SK-N-SH treated with all-trans-retinoic acid at 6 μM for 48 hours (cell line): ENCODE results near the gene RDH11.

Source experiments
- ATAC-seq: fragments of 200-7000 bp; cut with Tn5 transposase; 3 replicates; pipeline ENCODE4 v1.9.1; 2020; ENCODE audit warnings: mild to moderate bottlenecking, moderate library complexity
- BACH2 ChIP-seq: fragments of 250-450 bp; sonication (Bioruptor Pico); IDR thresholded peaks from 2 replicates; pipeline ENCODE4 v1.9.0; 2021; ENCODE audit warnings: mild to moderate bottlenecking, borderline replicate concordance
- CSDC2 ChIP-seq: fragments of 250-450 bp; sonication (Bioruptor Pico); IDR thresholded peaks from 2 replicates; pipeline ENCODE4 v1.5.0; 2020; ENCODE audit warnings: mild to moderate bottlenecking, moderate library complexity
- ESRRG ChIP-seq: fragments of 250-450 bp; sonication (Bioruptor Pico); IDR thresholded peaks from 2 replicates; pipeline ENCODE4 v1.6.1; 2021; ENCODE audit warnings: mild to moderate bottlenecking
- GLIS3 ChIP-seq: fragments of 250-450 bp; sonication (Bioruptor Pico); IDR thresholded peaks from 2 replicates; pipeline ENCODE4 v1.5.0; 2020; ENCODE audit warnings: mild to moderate bottlenecking, moderate library complexity
- ISL1 ChIP-seq: fragments of 250-450 bp; sonication (Bioruptor Pico); IDR thresholded peaks from 2 replicates; pipeline ENCODE4 v2.1.2; 2022; ENCODE audit warnings: mild to moderate bottlenecking, moderate library complexity
- PPARA ChIP-seq: fragments of 250-450 bp; sonication (Bioruptor Pico); IDR thresholded peaks from 2 replicates; pipeline ENCODE4 v1.5.0; 2020; ENCODE audit warnings: mild to moderate bottlenecking, borderline replicate concordance
- RARB ChIP-seq: fragments of 250-450 bp; sonication (Bioruptor Pico); IDR thresholded peaks from 2 replicates; pipeline ENCODE4 v1.8.0; 2021; ENCODE audit warnings: mild to moderate bottlenecking, moderate library complexity
- SNAI2 ChIP-seq: fragments of 250-450 bp; sonication (Bioruptor Pico); IDR thresholded peaks from 2 replicates; pipeline ENCODE4 v1.5.0; 2020; ENCODE audit warnings: mild to moderate bottlenecking, moderate library complexity
- TCF4 ChIP-seq: fragments of 250-450 bp; sonication (Bioruptor Pico); IDR thresholded peaks from 2 replicates; pipeline ENCODE4 v1.8.0; 2021; ENCODE audit warnings: mild to moderate bottlenecking, moderate library complexity, borderline replicate concordance
- TOX ChIP-seq: fragments of 250-450 bp; sonication (Bioruptor Pico); IDR thresholded peaks from 2 replicates; pipeline ENCODE4 v1.8.0; 2021; ENCODE audit warnings: mild to moderate bottlenecking, moderate library complexity, borderline replicate concordance
- ZC3H10 ChIP-seq: fragments of 250-450 bp; sonication (Bioruptor Pico); IDR thresholded peaks from 2 replicates; pipeline ENCODE4 v1.5.1; 2021; ENCODE audit warnings: mild to moderate bottlenecking, moderate library complexity
- ZFP3 ChIP-seq: fragments of 250-450 bp; sonication (Bioruptor Pico); IDR thresholded peaks from 2 replicates; pipeline ENCODE4 v1.5.0; 2020; ENCODE audit warnings: mild to moderate bottlenecking, moderate library complexity
- ZFP30 ChIP-seq: fragments of 450-650 bp; formaldehyde crosslinking; IDR thresholded peaks from 2 replicates; pipeline ENCODE4 v1.5.0; 2022; ENCODE audit warnings: mild to moderate bottlenecking, moderate library complexity
- ZNF565 ChIP-seq: fragments of 450-650 bp; formaldehyde crosslinking; conservative IDR thresholded peaks from 2 replicates; pipeline ENCODE4 v1.5.0; 2020; ENCODE audit warnings: low read depth, mild to moderate bottlenecking, moderate library complexity
- ZNF70 ChIP-seq: fragments of 450-650 bp; formaldehyde crosslinking; IDR thresholded peaks from 2 replicates; pipeline ENCODE4 v1.5.0; 2020; ENCODE audit warnings: mild to moderate bottlenecking, moderate library complexity
- ZNF8 ChIP-seq: fragments of 450-650 bp; formaldehyde crosslinking; IDR thresholded peaks from 2 replicates; pipeline ENCODE4 v1.5.0; 2020; ENCODE audit warnings: mild to moderate bottlenecking, moderate library complexity
- TF ChIP-seq, protein P1 (sequence below): fragments of 250-450 bp; sonication (Bioruptor Pico); IDR thresholded peaks from 2 replicates; pipeline ENCODE4 v1.8.0; 2020; ENCODE audit warnings: mild to moderate bottlenecking, moderate library complexity, borderline replicate concordance
- TF ChIP-seq, protein P2 (sequence below): fragments of 250-450 bp; sonication (Bioruptor Pico); IDR thresholded peaks from 2 replicates; pipeline ENCODE4 v1.5.1; 2021; ENCODE audit warnings: mild to moderate bottlenecking, moderate library complexity
- TF ChIP-seq, protein P3 (sequence below): fragments of 250-450 bp; sonication (Bioruptor Pico); IDR thresholded peaks from 2 replicates; pipeline ENCODE4 v1.5.0; 2020; ENCODE audit warnings: mild to moderate bottlenecking, moderate library complexity
- TF ChIP-seq, protein P4 (sequence below): fragments of 250-450 bp; sonication (Bioruptor Pico); IDR thresholded peaks from 2 replicates; pipeline ENCODE4 v1.8.0; 2021; ENCODE audit warnings: low read depth, mild to moderate bottlenecking, moderate library complexity, borderline replicate concordance
- TF ChIP-seq, protein P5 (sequence below): fragments of 250-450 bp; sonication (Bioruptor Pico); IDR thresholded peaks from 2 replicates; pipeline ENCODE4 v1.5.1; 2020; ENCODE audit warnings: low read depth, mild to moderate bottlenecking, moderate library complexity

Gene RDH11

DNA sequence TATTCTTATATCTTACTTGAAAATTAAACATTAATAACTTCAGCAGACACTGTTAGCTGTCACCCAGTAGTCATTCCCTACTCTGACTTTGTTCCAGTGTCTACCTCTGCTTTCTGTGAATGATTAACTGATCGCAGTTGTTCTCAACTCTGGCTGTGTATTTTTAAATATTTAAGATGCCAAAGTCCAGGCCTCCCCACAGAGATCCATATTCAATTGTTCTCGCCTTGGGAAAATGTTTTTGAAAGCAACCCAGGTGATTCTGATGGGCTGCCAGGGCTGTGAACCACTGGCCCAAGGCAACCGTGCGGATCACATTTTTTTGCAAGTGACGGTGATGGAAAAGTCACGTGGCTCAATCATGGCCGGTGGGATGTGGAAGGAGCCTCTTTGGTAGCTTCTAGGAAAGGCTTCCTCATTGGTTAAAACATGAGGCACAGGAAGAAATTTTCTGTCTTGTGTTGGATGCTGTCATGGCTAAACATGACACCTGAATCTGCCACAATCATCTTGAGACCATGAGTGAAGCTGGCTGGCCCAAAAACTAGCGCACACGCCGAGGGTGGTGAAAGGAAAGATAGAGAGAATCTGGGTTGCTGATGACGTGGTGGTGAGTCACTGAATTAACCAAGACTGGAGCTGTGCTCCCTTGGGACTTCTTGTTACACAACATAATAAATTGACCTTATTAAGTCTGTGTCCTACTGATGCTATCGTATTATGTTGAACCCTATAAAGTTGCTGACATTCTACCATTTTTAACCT lies 43.4 kb upstream of the RDH11 start:
- peak; percentile 83 for ATAC-seq
- TF ChIP-seq BACH2 (CRISPR knock-in tag) (no peak), ZNF70 (CRISPR knock-in tag) (no peak), PPARA (CRISPR knock-in tag) (no peak), ISL1 (peak; percentile 41; the same call in 1 of the 2 replicates), ZNF8 (no peak), TOX (CRISPR knock-in tag) (no peak)
- TF ChIP-seq, protein P1, sequence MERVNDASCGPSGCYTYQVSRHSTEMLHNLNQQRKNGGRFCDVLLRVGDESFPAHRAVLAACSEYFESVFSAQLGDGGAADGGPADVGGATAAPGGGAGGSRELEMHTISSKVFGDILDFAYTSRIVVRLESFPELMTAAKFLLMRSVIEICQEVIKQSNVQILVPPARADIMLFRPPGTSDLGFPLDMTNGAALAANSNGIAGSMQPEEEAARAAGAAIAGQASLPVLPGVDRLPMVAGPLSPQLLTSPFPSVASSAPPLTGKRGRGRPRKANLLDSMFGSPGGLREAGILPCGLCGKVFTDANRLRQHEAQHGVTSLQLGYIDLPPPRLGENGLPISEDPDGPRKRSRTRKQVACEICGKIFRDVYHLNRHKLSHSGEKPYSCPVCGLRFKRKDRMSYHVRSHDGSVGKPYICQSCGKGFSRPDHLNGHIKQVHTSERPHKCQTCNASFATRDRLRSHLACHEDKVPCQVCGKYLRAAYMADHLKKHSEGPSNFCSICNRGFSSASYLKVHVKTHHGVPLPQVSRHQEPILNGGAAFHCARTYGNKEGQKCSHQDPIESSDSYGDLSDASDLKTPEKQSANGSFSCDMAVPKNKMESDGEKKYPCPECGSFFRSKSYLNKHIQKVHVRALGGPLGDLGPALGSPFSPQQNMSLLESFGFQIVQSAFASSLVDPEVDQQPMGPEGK (CRISPR knock-in tag): no peak

DNA sequence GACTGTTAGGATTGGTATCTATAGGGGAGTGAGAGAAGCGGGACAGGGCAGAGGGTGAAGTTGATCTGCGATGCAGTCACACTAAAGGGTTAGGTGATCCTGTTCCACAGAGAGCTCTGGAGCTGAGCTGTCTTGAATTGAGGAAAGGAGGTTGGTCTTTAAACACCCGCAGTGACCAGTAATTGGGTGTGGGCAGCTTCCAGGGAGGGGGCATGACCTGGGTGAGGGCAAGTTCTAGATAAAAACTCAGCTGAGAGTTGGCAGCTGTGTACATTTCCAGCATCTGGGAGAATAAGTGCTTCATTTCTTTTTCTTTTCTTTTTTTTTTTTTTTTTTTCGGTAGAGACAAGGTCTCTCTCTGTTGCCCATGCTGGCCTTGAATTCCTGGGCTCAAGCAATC lies 41.2 kb upstream of the RDH11 start:
- no peak for ATAC-seq
- no peak for TF ChIP-seq ISL1
- TF ChIP-seq, protein P2, sequence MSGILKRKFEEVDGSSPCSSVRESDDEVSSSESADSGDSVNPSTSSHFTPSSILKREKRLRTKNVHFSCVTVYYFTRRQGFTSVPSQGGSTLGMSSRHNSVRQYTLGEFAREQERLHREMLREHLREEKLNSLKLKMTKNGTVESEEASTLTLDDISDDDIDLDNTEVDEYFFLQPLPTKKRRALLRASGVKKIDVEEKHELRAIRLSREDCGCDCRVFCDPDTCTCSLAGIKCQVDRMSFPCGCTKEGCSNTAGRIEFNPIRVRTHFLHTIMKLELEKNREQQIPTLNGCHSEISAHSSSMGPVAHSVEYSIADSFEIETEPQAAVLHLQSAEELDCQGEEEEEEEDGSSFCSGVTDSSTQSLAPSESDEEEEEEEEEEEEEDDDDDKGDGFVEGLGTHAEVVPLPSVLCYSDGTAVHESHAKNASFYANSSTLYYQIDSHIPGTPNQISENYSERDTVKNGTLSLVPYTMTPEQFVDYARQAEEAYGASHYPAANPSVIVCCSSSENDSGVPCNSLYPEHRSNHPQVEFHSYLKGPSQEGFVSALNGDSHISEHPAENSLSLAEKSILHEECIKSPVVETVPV (CRISPR knock-in tag): no peak
- TF ChIP-seq TOX (CRISPR knock-in tag): no peak
- TF ChIP-seq, protein P3, sequence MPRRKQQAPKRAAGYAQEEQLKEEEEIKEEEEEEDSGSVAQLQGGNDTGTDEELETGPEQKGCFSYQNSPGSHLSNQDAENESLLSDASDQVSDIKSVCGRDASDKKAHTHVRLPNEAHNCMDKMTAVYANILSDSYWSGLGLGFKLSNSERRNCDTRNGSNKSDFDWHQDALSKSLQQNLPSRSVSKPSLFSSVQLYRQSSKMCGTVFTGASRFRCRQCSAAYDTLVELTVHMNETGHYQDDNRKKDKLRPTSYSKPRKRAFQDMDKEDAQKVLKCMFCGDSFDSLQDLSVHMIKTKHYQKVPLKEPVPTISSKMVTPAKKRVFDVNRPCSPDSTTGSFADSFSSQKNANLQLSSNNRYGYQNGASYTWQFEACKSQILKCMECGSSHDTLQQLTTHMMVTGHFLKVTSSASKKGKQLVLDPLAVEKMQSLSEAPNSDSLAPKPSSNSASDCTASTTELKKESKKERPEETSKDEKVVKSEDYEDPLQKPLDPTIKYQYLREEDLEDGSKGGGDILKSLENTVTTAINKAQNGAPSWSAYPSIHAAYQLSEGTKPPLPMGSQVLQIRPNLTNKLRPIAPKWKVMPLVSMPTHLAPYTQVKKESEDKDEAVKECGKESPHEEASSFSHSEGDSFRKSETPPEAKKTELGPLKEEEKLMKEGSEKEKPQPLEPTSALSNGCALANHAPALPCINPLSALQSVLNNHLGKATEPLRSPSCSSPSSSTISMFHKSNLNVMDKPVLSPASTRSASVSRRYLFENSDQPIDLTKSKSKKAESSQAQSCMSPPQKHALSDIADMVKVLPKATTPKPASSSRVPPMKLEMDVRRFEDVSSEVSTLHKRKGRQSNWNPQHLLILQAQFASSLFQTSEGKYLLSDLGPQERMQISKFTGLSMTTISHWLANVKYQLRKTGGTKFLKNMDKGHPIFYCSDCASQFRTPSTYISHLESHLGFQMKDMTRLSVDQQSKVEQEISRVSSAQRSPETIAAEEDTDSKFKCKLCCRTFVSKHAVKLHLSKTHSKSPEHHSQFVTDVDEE: no peak
- TF ChIP-seq ZFP3: no peak
- TF ChIP-seq ZNF8: no peak
- TF ChIP-seq, protein P4, sequence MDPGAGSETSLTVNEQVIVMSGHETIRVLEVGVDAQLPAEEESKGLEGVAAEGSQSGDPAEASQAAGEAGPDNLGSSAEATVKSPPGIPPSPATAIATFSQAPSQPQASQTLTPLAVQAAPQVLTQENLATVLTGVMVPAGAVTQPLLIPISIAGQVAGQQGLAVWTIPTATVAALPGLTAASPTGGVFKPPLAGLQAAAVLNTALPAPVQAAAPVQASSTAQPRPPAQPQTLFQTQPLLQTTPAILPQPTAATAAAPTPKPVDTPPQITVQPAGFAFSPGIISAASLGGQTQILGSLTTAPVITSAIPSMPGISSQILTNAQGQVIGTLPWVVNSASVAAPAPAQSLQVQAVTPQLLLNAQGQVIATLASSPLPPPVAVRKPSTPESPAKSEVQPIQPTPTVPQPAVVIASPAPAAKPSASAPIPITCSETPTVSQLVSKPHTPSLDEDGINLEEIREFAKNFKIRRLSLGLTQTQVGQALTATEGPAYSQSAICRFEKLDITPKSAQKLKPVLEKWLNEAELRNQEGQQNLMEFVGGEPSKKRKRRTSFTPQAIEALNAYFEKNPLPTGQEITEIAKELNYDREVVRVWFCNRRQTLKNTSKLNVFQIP (CRISPR knock-in tag): no peak
- TF ChIP-seq CSDC2 (CRISPR knock-in tag): no peak
- no peak for TF ChIP-seq PPARA (CRISPR knock-in tag)
- no peak for TF ChIP-seq TCF4 (CRISPR knock-in tag)
- no peak for TF ChIP-seq GLIS3 (CRISPR knock-in tag)
- TF ChIP-seq ESRRG (CRISPR knock-in tag): no peak
- TF ChIP-seq ZNF565 (CRISPR knock-in tag): no peak
- TF ChIP-seq, protein P1 (CRISPR knock-in tag): no peak
- TF ChIP-seq ZC3H10 (CRISPR knock-in tag): no peak
- TF ChIP-seq ZNF70 (CRISPR knock-in tag): no peak
- TF ChIP-seq SNAI2 (CRISPR knock-in tag): no peak
- no peak for TF ChIP-seq ZFP30 (CRISPR knock-in tag)
- TF ChIP-seq, protein P5, sequence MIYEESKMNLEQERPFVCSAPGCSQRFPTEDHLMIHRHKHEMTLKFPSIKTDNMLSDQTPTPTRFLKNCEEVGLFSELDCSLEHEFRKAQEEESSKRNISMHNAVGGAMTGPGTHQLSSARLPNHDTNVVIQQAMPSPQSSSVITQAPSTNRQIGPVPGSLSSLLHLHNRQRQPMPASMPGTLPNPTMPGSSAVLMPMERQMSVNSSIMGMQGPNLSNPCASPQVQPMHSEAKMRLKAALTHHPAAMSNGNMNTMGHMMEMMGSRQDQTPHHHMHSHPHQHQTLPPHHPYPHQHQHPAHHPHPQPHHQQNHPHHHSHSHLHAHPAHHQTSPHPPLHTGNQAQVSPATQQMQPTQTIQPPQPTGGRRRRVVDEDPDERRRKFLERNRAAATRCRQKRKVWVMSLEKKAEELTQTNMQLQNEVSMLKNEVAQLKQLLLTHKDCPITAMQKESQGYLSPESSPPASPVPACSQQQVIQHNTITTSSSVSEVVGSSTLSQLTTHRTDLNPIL (CRISPR knock-in tag): no peak
- TF ChIP-seq RARB (CRISPR knock-in tag): no peak
